Loucy (cell line): ENCODE data around the gene MAP7D3.

Source experiments
- H2AFZ ChIP-seq: fragments of 200-600 bp; sonication (generic); 2 replicates; pipeline ENCODE4 v1.6.0; 2016; ENCODE audit warnings: antibody characterized with exemption, mild to moderate bottlenecking, low read length, moderate library complexity
- H3F3A ChIP-seq: fragments of 200-600 bp; 2 replicates; pipeline ENCODE4 v1.6.0; 2016; ENCODE audit warnings: antibody characterized with exemption, low read depth, mild to moderate bottlenecking
- H3K27me3 ChIP-seq: fragments of 200-600 bp; sonication (generic); 2 replicates; pipeline ENCODE4 v1.6.1; 2014; ENCODE audit warnings: low read length, mild to moderate bottlenecking; ENCODE audit not compliant: insufficient read depth, poor library complexity, severe bottlenecking
- H3K36me3 ChIP-seq: fragments of 200-600 bp; sonication (generic); 2 replicates; pipeline ENCODE4 v1.6.1; 2016; ENCODE audit warnings: low read length; ENCODE audit not compliant: insufficient read depth
- H3K4me1 ChIP-seq: fragments of 200-600 bp; sonication (generic); 2 replicates; pipeline ENCODE4 v1.5.1; 2014; ENCODE audit warnings: low read length, mild to moderate bottlenecking; ENCODE audit not compliant: insufficient read depth, poor library complexity, severe bottlenecking
- H3K4me2 ChIP-seq: fragments of 200-600 bp; sonication (generic); 2 replicates; pipeline ENCODE4 v1.6.0; 2014; ENCODE audit warnings: antibody characterized with exemption, low read length, low read depth, mild to moderate bottlenecking; ENCODE audit not compliant: poor library complexity, severe bottlenecking
- H3K4me3 ChIP-seq: fragments of 200-600 bp; sonication (generic); 2 replicates; pipeline ENCODE4 v1.5.1; 2014; ENCODE audit warnings: low read length, mild to moderate bottlenecking, mixed read lengths; ENCODE audit not compliant: poor library complexity, severe bottlenecking
- H3K79me2 ChIP-seq: fragments of 200-600 bp; sonication (generic); 2 replicates; pipeline ENCODE4 v1.6.1; 2014; ENCODE audit warnings: low read length; ENCODE audit not compliant: insufficient read depth
- H3K9ac ChIP-seq: fragments of 200-600 bp; sonication (generic); 2 replicates; pipeline ENCODE4 v1.6.0; 2014; ENCODE audit warnings: mild to moderate bottlenecking, low read depth, low read length, moderate library complexity; ENCODE audit not compliant: poor library complexity, severe bottlenecking
- H3K9me2 ChIP-seq: fragments of 200-600 bp; sonication (generic); replicated peaks from 2 replicates; pipeline ENCODE4 v1.6.1; 2016; ENCODE audit warnings: low read depth, low read length, mixed read lengths
- H3K9me3 ChIP-seq: fragments of 200-600 bp; sonication (generic); 2 replicates; pipeline ENCODE4 v1.6.1; 2014; ENCODE audit warnings: mild to moderate bottlenecking, antibody characterized with exemption, low read length, low read depth; ENCODE audit not compliant: insufficient read depth
- H4K20me1 ChIP-seq: fragments of 200-600 bp; sonication (generic); 2 replicates; pipeline ENCODE4 v1.6.0; 2014; ENCODE audit warnings: antibody characterized with exemption, low read length, mild to moderate bottlenecking; ENCODE audit not compliant: insufficient read depth, poor library complexity, severe bottlenecking
- CTCF ChIP-seq: fragments of 200-600 bp; sonication (generic); conservative IDR thresholded peaks from 2 replicates; pipeline ENCODE4 v1.5.1; 2014; ENCODE audit warnings: mild to moderate bottlenecking, antibody characterized with exemption, low read length
- EZH2phosphoT487 ChIP-seq: fragments of 200-600 bp; IDR thresholded peaks from 2 replicates; pipeline ENCODE4 v1.6.1; 2018; ENCODE audit warnings: antibody characterized with exemption, mild to moderate bottlenecking, moderate library complexity, borderline replicate concordance

The MAP7D3 gene

DNA sequence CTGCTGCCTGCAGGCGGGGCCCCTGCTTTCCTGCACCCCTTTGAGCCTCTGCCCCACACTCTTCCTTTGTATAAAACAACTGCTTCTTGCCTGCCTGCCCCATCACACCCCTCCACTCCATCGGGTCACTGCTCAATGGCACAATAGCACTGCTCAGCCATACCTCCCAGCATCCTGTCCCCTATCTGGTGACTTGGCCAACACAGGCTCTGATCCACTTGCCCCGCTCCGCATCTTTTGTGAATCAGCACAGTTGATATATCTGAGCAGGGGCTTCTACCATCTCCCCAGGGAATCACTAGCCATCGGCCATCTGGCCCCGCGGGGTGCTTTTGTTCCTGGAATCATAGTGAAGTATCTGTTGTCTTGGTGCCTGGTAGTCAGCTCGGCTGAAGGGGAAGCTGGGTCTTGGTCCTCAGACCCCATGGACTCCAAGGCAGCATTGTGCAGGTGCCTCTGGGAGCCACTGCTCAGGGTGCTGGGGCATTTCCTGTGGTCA, 45.3 kb downstream of the MAP7D3 start:
- no peak for TF ChIP-seq CTCF
- no peak for TF ChIP-seq EZH2phosphoT487
- Histone ChIP-seq H3K36me3 (no peaks in the 10 kb centered on the region), H4K20me1 (no peaks in the 10 kb centered on the region), H3K4me3 (no peak overlapping the region), H3K9ac (no peak overlapping the region), H3K4me1 (peaks cover 13% of the 10 kb centered on the region), H2AFZ (no peak overlapping the region), H3K27me3 (no peaks in the 10 kb centered on the region), H3F3A (no peaks in the 10 kb centered on the region), H3K9me3 (no peaks in the 10 kb centered on the region), H3K79me2 (no peaks in the 10 kb centered on the region), H3K4me2 (no peak overlapping the region), H3K9me2 (no peaks in the 10 kb centered on the region)

GRCh38 chrX:136204571-136204970, 46.6 kb downstream of the MAP7D3 start:
- Histone ChIP-seq H3K27me3 (no peaks in the 10 kb centered on the region), H3K79me2 (no peaks in the 10 kb centered on the region), H2AFZ (no peak overlapping the region), H3K4me1 (peaks cover 13% of the 10 kb centered on the region), H3K9ac (peak overlapping the region; percentile 16), H3K9me3 (no peaks in the 10 kb centered on the region), H3K36me3 (no peaks in the 10 kb centered on the region), H3K4me2 (peak overlapping the region; percentile 13), H4K20me1 (no peaks in the 10 kb centered on the region), H3K4me3 (no peak overlapping the region), H3K9me2 (no peaks in the 10 kb centered on the region), H3F3A (no peaks in the 10 kb centered on the region)
- TF ChIP-seq CTCF (no peak), EZH2phosphoT487 (no peak)

- H3K9me2 ChIP-seq = no peaks in the 10 kb centered on the region
- H3K79me2 ChIP-seq = no peaks in the 10 kb centered on the region
- no peaks in the 10 kb centered on the region for H4K20me1 ChIP-seq
- H3K27me3 ChIP-seq = no peaks in the 10 kb centered on the region
- H3K4me3 ChIP-seq = no peak overlapping the region
- peak overlapping the region; percentile 13 for H3K4me2 ChIP-seq
- H2AFZ ChIP-seq = no peak overlapping the region
- peak overlapping the region; percentile 16 for H3K9ac ChIP-seq
- H3K4me1 ChIP-seq = peaks cover 13% of the 10 kb centered on the region
- no peak for TF ChIP-seq CTCF
- TF ChIP-seq EZH2phosphoT487 = no peak
- H3K36me3 ChIP-seq = no peaks in the 10 kb centered on the region
- H3F3A ChIP-seq = no peaks in the 10 kb centered on the region
- H3K9me3 ChIP-seq = no peaks in the 10 kb centered on the region
Observed at GRCh38 chrX:136203951-136204350, 47.2 kb downstream of the MAP7D3 start.
